Gastrocnemius medialis (tissue), 4 donors: ENCODE measurements around the gene LCE2B.

Source experiments
- CTCF ChIP-seq, 5 experiments: fragments of 450-650 bp in 3 of 5; fragments of 200-600 bp in 2 of 5; sonication (generic) in 2 of 5; IDR thresholded peaks in 4 of 5; conservative IDR thresholded peaks in 1 of 5; 1 replicate in 4 of 5; 2 replicates in 1 of 5; pipeline ENCODE4 v1.5.1; 2016 to 2019; ENCODE audit warnings: antibody characterized with exemption in 5 of 5, mild to moderate bottlenecking in 3 of 5, moderate library complexity in 3 of 5
- POLR2A ChIP-seq, 2 donors: fragments of 450-650 bp; IDR thresholded peaks; one replicate each; pipeline ENCODE4 v1.6.1; 2017; ENCODE audit warnings: antibody characterized with exemption in 2 of 2, mild to moderate bottlenecking in 2 of 2, moderate library complexity in 2 of 2

DNA sequence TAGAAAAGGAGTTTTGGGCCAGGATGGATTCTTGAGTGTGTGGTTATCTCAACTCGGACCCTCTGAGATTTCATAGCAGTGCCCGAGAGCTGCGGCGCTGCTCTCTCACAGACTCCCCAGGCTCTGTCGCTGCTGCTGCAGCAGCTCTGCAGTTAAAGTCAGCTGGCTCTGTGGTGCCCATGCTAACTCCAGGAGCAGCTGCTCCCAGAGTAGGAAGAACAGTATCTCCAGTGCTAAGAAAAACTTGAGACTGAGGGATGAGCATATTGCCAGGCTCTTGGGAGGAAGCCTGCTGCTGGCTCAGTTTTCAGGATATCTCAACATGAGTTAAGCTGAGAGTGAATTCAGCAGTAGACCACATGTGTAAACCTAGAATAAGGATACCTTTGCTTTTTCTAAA is 18.3 kb upstream of the LCE2B start:
- no peak for TF ChIP-seq POLR2A (IDR thresholded peaks at IDR 0.05)
- no peak for TF ChIP-seq CTCF (IDR thresholded peaks at IDR 0.05 in 4 of 5, conservative IDR thresholded peaks at IDR 0.05 in 1 of 5)
